ENCODE data around the gene NOS1AP. TPM values are rescaled to one million over a fixed set of nuclear protein-coding genes. Genes with fewer than 3 reads are reported as not detected.

NOS1AP gene
- polyA plus RNA-seq, 1 of the 3 experiments (the other 2 are of a cell fraction), result 0.03 TPM

GRCh38 chr1:162228586-162228985, 159.1 kb downstream of the NOS1AP start:
- 17% methylated on average over 5 of the region's 5 CpGs for WGBS (ENCODE audit: low lambda C conversion rate)
- CTCF ChIA-PET, result interaction anchor here (1.5 kb wide), 1 partner anchor 18 kb away, joined by 4 read pairs; no protein-coding TSS in a partner anchor

More at GRCh38 chr1:162228586-162228985, 159.1 kb downstream of the NOS1AP start:
- H3K9ac ChIP-seq, result no peak overlapping the region
- H3K27me3 ChIP-seq (ENCODE audit: insufficient read depth), result no peaks in the 10 kb centered on the region; the same call in 1 of the 2 replicates
- H3F3A ChIP-seq (replicated peaks; ENCODE audit: insufficient read depth), result no peaks in the 10 kb centered on the region
- H3K4me1 ChIP-seq (ENCODE audit: control insufficient read depth in 1 of 2, insufficient read depth in 2 of 2, low read depth in 1 of 2, low read length in 1 of 2), result peaks cover 0 to 4% of the 10 kb centered on the region in 2 experiments; a peak in 2 of 4 replicates
- H3K4me3 ChIP-seq (ENCODE audit: low read depth in 2 of 2, low read length in 1 of 2), result no peak overlapping the region
- H3K79me2 ChIP-seq (ENCODE audit: insufficient read depth), result no peaks in the 10 kb centered on the region
- DNase-seq, result no peak
- H3K27ac ChIP-seq (ENCODE audit: low read depth in 2 of 2, low read length in 1 of 2), result no peak overlapping the region
- no peaks in the 10 kb centered on the region for H3K36me3 ChIP-seq (replicated peaks in 1 of 2; ENCODE audit: control insufficient read depth in 1 of 2, insufficient read depth in 2 of 2, low read length in 1 of 2)
- no peaks in the 10 kb centered on the region for H3K9me3 ChIP-seq
- POLR2A ChIA-PET, result no interaction called here
- H3K9me2 ChIP-seq, result no peaks in the 10 kb centered on the region
- TF ChIP-seq GABPA (IDR thresholded peaks at IDR 0.05; ENCODE audit: low read depth) (no peak), RFX5 (IDR thresholded peaks at IDR 0.05; ENCODE audit: low read length) (no peak), CHD2 (IDR thresholded peaks at IDR 0.05; ENCODE audit: low read length, partially characterized antibody) (no peak), EZH2phosphoT487 (IDR thresholded peaks at IDR 0.05; ENCODE audit: borderline replicate concordance, low read depth) (no peak), FOXJ3 (CRISPR knock-in tag; IDR thresholded peaks at IDR 0.05) (no peak), EP300 (IDR thresholded peaks at IDR 0.05; ENCODE audit: borderline replicate concordance in 1 of 2, low read depth in 1 of 2, low read length in 1 of 2) (no peak), IRF3 (IDR thresholded peaks at IDR 0.05; ENCODE audit: low read depth, low read length) (no peak), MAX (IDR thresholded peaks at IDR 0.05; ENCODE audit: low read depth) (no peak), ZBTB33 (IDR thresholded peaks at IDR 0.05; ENCODE audit: borderline replicate concordance, low read depth) (no peak), TAF1 (IDR thresholded peaks at IDR 0.05; ENCODE audit: borderline replicate concordance, low read depth, low read length) (no peak), NFIC (IDR thresholded peaks at IDR 0.05; ENCODE audit: borderline replicate concordance) (no peak), MXI1 (IDR thresholded peaks at IDR 0.05; ENCODE audit: low read depth, low read length) (no peak), TEAD4 (IDR thresholded peaks at IDR 0.05; ENCODE audit: borderline replicate concordance, insufficient read depth) (no peak), YY1 (IDR thresholded peaks at IDR 0.05; ENCODE audit: low read depth) (no peak), JUND (IDR thresholded peaks at IDR 0.05) (no peak), USF1 (IDR thresholded peaks at IDR 0.05; ENCODE audit: borderline replicate concordance, low read depth) (no peak), GATA2 (CRISPR knock-in tag; IDR thresholded peaks at IDR 0.05) (no peak)
- no peak overlapping the region for H2AFZ ChIP-seq (ENCODE audit: low read depth)
- H3K4me2 ChIP-seq, result no peak overlapping the region
- no peaks in the 10 kb centered on the region for H4K20me1 ChIP-seq (ENCODE audit: insufficient read depth)

Data from SK-N-SH (cell line).